ENCODE measurements around the gene ZSCAN12. TPM values are rescaled to one million over a fixed set of nuclear protein-coding genes. Genes with fewer than 3 reads are reported as not detected.

ZSCAN12 gene
- total and polyA plus RNA-seq, 12 donors, result 1.2 to 3.5 (median 2.6) TPM

GRCh38 chr6:28371706-28372451 is 27.7 kb downstream of the ZSCAN12 start:
- intact Hi-C loops (cut with DNase I), result no loop called here
- 79% methylated on average over 9 of the region's 9 CpGs for WGBS, 2 donors
- Histone ChIP-seq H3K4me3 (no peak overlapping the region), H3K27me3 (no peaks in the 10 kb centered on the region), H3K9me3 (no peaks in the 10 kb centered on the region), H3K27ac (no peak overlapping the region), H3K36me3 (peaks cover 0 to 48% (median 7%) of the 10 kb centered on the region in 9 donors), H3K4me1 (no peaks in the 10 kb centered on the region)
- ATAC-seq, result no peak
- no peak for DNase-seq
- no peak for TF ChIP-seq CTCF (IDR thresholded peaks at IDR 0.05)

GRCh38 chr6:28371280-28371679 is 28.3 kb downstream of the ZSCAN12 start:
- ATAC-seq (no peak), DNase-seq (no peak)
- no peak for TF ChIP-seq CTCF (IDR thresholded peaks at IDR 0.05)
- Histone ChIP-seq H3K9me3 (no peaks in the 10 kb centered on the region), H3K27ac (no peak overlapping the region), H3K27me3 (no peaks in the 10 kb centered on the region), H3K4me1 (no peaks in the 10 kb centered on the region), H3K4me3 (no peak overlapping the region), H3K36me3 (peaks cover 0 to 50% (median 11%) of the 10 kb centered on the region in 9 donors)
- 94 to 95% methylated on average over 1 of the region's 1 CpG for WGBS, 2 donors
- intact Hi-C loops (cut with DNase I), result no loop called here

GRCh38 chr6:28370440-28370839 is 29.1 kb downstream of the ZSCAN12 start:
- no peak overlapping the region for H3K4me3 ChIP-seq
- WGBS, 2 donors, result 76 to 87% methylated on average over 2 of the region's 2 CpGs
- intact Hi-C loops (cut with DNase I), result no loop called here
- peaks cover 0 to 50% (median 16%) of the 10 kb centered on the region in 9 donors for H3K36me3 ChIP-seq
- no peaks in the 10 kb centered on the region for H3K4me1 ChIP-seq
- no peaks in the 10 kb centered on the region for H3K9me3 ChIP-seq
- ATAC-seq (no peak), DNase-seq (no peak)
- no peak overlapping the region for H3K27ac ChIP-seq
- TF ChIP-seq CTCF (IDR thresholded peaks at IDR 0.05), result no peak
- H3K27me3 ChIP-seq, result no peaks in the 10 kb centered on the region

- ATAC-seq (no peak), DNase-seq (no peak)
- H3K9me3 ChIP-seq, result no peaks in the 10 kb centered on the region
- peaks cover 0 to 58% (median 26%) of the 10 kb centered on the region in 9 donors for H3K36me3 ChIP-seq
- WGBS, 2 donors, result 97% methylated on average over 3 of the region's 3 CpGs
- no peaks in the 10 kb centered on the region for H3K4me1 ChIP-seq
- H3K4me3 ChIP-seq, result no peak overlapping the region
- no peak for TF ChIP-seq CTCF (IDR thresholded peaks at IDR 0.05)
- H3K27ac ChIP-seq, result no peak overlapping the region
- intact Hi-C loops (cut with DNase I), result no loop called here
- no peaks in the 10 kb centered on the region for H3K27me3 ChIP-seq
Measured at GRCh38 chr6:28369463-28369862, 30.1 kb downstream of the ZSCAN12 start.
